PC-9 (cell line): ENCODE data around the gene POT1.

ENCODE experiments used
- EZH2 ChIP-seq: fragments of 200-600 bp; sonication (generic); IDR thresholded peaks from 2 replicates; pipeline ENCODE4 v1.8.0; 2017; ENCODE audit warnings: antibody characterized with exemption, low read depth
- TF ChIP-seq, protein P1 (sequence below): fragments of 200-600 bp; sonication (generic); conservative IDR thresholded peaks from 2 replicates; pipeline ENCODE4 v1.6.1; 2017; ENCODE audit warnings: mixed run types, antibody characterized with exemption, mild to moderate bottlenecking, moderate library complexity

GRCh38 chr7:124781418-124781817 is 148.2 kb downstream of the POT1 start:
- TF ChIP-seq, protein P1, sequence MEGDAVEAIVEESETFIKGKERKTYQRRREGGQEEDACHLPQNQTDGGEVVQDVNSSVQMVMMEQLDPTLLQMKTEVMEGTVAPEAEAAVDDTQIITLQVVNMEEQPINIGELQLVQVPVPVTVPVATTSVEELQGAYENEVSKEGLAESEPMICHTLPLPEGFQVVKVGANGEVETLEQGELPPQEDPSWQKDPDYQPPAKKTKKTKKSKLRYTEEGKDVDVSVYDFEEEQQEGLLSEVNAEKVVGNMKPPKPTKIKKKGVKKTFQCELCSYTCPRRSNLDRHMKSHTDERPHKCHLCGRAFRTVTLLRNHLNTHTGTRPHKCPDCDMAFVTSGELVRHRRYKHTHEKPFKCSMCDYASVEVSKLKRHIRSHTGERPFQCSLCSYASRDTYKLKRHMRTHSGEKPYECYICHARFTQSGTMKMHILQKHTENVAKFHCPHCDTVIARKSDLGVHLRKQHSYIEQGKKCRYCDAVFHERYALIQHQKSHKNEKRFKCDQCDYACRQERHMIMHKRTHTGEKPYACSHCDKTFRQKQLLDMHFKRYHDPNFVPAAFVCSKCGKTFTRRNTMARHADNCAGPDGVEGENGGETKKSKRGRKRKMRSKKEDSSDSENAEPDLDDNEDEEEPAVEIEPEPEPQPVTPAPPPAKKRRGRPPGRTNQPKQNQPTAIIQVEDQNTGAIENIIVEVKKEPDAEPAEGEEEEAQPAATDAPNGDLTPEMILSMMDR, result no peak
- no peak for TF ChIP-seq EZH2
